Smooth muscle cell of the brain vasculature (primary cell): Measurements from ENCODE around the gene IGF2R.
"Not testable (repeated sequence)": the region's sequence is repeated elsewhere in the genome, so short reads cannot be mapped to it uniquely, and the experiment has no call there.

ENCODE experiments used
- DNase-seq: peaks from one replicate; pipeline ENCODE4 v3.0.0-alpha.2; 2012; ENCODE audit warnings: low read depth, low spot score

The IGF2R gene

DNA sequence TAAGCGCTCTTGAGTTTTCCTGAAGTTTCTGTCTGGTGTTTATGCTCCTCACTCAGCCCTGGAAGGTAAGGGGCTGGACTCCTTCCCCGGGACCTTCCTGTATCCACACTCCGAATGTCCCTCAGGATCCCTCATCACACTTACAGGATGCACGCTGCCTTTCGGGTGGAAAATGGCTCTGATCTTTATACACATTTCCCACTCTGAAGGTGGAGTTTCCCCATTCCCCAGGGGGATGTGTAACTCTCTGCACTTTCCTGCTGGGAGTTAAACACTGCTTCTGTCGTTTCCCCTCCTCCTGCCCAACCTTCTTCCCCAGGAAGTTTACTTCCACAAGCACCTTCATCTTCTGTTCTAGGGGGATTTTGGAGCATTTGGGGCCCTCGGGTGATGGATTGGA is 17.1 kb upstream of the IGF2R start:
- DNase-seq, result no peak

DNA sequence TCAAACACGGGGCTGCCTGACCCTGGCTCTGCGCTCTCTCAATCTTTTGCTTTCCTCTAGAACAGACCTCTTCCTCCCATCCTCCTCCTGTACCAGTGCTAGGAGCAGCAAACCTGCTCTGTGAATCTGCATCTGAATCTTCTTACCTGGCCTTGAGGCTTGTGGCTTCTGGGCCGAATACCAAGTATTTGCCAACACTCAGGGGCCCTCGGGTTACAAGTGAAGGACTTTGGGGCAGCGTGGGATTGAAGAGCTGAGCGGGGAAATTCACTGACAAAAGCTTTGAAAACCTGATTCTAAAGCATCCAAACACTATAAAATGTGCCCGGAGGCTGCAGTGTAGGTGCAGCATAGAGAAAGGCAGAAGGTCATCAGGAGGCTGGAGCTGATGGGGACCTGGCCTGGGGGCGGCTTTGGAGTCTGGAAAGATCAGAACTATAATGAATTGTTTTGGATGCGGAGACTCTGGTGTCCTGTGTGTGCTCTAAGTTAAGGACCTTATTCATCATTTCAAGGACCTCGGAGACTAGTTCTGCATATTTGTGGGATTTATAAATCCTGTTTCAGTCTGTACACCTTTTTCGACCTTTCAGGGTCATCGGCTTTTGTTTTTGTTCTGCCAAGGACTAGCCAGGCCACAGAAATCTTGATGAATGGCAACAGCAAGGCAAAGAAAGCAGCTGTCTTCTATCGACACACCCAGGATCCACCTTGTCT is 16.4 kb upstream of the IGF2R start:
- no peak for DNase-seq

DNA sequence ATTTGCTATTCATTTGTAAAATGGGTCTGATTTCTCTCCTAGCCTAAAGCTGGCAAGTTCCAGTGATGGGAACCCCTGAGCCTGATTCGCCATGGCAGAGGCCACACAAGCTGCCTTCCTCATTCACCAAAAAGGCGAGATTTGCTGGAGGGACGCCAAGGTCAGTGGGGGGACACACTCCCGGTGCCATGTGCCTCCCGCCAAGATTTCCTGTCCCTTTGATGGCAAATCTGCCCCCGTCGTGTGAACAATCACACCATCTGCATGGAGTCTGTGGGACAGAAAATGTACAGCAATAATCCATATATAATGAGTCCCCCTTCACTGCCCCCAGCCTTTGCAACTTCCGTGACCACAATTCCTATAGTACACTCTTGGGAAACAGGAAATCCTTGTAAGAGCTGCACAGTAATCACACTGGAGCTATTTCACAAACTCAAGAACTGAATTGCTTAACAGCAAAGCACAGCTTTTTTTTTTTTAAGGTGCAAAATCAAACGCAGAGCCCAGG is 15.7 kb upstream of the IGF2R start:
- no peak for DNase-seq

DNA sequence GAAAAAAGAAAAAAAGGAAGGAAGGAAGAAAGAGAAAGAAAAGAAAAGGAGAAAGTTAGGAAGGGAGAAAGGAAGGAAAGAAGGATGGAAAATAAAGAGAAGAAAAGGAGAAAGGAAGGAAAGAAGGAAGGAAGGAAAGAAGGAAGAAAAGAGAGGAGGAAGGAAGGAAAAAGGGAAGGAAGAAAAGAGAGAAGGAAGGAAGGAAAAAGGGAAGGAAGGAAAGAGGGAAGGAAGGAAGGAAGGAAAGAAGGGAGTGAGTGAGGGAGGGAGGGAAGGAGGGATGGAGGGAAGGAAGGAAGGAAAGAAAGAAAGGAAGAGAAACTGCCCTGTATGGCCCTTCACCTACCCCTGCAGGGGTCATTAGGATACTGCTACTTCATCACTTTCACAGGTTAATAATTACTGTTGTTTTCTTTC is 12.9 kb upstream of the IGF2R start:
- DNase-seq, result no peak

DNA sequence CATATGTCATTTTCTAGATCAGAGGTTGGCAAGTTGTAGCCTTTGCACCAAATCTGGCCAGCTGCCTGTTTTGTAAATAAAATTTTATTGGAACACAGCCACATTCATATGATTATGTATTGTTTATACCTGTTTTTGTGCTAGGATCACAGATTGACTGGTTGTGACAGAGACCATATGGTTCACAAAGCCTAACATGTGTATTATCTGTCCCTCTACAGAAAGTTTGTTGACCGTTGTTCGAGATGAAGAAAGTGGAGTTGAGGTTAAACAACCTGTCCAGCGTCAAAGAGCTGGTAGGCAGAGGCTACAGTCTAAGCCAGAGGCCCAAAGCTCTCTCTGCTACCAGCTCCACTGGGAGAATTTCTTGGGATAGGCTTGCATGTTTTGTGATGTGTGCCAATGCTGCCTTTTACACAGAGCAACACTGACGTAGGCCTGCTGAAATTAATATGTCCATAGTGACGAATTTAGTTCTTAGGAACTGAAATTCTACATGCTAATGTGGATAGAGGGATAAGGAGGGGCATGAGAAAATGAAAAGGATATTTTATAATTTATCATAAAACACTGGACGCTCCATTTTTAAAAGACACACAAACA is 11.7 kb upstream of the IGF2R start:
- no peak for DNase-seq

DNA sequence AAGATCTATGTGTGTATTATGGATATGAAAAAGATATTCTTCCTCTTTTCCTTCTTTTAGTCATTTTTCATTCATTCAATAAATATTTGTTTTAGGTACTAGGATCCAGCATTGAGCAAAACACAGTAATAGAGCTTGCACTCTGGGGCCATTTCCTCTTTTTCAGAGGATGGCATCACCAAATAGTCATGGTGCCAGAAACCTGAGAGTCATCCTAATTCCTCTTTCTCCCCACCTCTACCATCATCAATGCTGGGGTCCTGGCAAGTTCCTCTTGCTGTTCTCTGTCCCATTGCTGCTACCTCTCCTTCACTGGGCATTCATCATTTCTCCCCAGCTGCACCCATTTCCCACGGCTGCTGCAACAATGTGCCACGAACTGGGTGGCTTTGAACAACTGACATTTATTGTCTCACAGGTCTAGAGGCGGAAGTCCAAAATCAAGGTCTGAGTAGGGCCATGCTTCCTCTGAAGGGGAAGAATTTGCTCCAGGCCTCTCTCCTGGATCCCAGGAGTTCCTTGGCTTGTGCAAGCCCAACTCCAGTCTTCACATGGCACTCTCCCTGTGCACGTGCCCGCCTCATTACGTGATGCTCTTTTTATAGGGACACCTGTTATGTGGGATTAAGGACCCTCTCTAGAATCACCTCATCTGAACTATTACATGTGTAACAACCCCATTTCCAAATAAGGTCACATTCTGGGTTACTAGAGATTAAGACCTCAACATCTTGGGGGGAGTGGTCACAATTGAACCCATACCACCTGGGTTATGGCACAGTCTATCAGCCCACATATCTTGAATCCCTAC is 9.5 kb upstream of the IGF2R start:
- DNase-seq, result no peak

DNA sequence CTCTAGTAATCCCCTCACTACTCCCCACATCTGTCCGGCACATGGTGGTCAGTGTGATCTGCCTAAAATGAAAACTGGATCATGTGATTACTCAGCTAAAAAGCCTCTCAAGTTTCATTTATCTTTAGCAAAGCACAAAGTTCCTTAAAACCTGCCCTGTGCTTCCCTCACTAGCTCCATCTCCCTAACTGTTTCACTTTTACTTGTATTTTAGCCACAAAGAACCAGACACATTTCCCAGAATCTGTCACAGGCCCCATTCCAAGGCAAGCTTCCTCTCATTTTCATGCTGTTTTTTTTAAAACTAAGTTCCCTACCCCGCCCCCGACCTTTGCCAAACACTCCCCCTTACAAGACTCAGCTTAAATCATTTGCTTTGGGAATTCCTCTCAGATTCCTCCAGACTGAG is 8.9 kb upstream of the IGF2R start:
- DNase-seq, result no peak

DNA sequence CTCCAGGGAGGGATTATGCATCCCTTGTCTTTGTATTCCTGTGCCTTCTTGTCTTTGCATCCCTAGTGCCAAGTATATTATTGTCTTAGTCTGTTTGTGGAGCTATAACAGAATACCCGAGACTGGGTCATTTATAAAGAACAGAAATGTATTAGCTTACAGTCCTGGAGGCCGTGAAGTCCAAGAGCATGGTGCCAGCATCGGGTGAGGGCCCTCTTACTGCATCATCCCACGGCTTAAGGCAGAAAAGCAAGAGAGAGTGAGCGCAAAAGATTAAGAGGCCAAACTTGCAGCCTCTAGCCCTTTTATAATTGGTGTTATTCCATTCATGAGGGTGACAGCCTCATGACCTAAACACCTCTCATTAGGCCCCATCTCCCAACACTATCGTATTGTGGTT is 8.4 kb upstream of the IGF2R start:
- no peak for DNase-seq

DNA sequence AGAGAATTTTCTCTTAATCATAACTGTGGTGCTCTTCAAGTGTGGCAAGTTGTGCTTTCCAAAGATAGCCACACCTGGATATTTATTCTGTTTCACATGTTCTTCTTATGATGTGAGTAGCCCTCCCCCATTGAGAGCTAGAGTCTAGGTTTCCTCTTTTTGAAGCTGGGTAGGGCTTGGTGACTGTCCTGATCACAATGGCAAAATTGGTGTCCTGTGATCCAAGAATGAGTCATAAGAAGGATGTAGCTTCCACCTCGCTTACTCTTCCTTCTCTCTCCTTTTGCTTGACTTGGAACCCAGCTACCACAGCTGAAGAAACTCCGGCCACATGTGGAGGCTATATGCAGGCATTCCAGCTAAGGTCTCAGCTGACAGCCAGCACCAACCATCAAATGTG is 7.4 kb upstream of the IGF2R start:
- no peak for DNase-seq

DNA sequence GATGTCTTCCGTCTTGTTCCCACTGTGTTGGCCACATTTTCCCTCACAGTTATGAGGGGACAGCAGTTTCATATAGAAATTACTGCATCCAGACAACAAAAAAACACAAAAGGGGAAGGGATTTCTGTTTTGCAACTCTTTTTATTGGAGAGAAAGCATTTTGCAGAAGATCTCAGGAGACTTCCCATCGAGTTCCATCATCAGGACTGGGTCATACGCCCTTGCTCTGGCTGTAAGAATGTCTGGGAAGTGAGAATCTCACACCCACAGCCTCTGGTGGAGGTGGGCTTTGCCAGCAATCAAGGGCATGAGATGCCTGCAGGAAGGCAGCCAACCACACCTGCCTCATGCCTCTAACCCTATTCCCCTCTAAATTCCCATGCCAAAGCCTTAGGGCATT is 5.8 kb upstream of the IGF2R start:
- no peak for DNase-seq

DNA sequence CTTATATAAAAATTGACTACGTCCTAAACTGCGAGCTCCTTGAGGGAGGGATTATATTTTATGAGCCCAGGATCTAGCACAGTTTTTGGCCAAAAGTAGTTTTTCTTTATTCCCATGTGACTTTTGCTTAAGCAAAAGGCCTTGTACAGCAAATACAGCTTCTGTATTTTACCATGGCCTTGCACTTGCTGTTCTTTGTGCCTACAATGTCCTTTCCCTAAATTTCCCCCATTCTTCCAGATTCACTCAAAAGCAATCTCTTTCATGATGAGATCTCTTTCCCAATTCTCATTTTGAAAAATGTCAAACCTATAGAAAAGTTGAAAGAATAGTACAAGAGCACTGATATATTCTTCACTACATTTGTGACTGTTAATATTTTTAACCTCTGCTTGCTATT is 4.8 kb upstream of the IGF2R start:
- DNase-seq, result no peak

DNA sequence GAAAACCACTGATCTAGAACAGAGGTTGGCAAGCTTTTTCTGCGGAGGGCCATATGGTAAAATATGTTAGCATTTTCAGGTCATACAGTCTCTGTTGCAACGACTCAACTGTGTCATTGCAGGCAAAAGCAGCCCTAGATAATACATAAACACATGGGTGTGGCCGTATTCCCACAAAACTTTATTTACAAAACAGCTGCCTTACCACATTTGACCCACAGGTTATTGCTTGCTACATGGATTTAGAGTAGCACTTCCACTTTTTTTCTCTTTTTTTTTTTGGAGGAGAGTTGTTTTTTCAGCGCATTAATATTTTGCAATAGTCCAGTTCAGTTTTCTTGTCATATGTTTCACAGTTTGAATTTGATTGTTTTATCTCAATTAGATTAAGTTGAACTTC is 2.5 kb upstream of the IGF2R start:
- no peak for DNase-seq

DNA sequence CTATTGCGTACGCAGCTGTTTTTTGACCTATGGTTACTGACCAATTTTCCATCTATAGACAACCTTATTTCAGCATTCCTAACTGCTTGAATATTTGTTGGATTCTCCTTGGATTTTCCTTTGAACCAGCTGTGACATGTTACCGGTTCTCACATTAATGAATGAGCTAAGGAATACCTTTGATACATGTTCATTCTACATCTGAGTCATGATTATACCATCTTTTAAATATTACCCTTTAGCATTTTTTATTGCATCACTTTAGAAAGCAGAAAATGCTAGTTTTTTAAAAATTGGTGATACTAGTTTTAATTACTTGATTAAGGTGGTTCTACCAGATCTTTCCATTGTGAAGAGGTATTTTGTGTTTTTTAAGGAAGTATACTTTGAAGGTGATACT is 1.9 kb upstream of the IGF2R start:
- DNase-seq, result no peak

DNA sequence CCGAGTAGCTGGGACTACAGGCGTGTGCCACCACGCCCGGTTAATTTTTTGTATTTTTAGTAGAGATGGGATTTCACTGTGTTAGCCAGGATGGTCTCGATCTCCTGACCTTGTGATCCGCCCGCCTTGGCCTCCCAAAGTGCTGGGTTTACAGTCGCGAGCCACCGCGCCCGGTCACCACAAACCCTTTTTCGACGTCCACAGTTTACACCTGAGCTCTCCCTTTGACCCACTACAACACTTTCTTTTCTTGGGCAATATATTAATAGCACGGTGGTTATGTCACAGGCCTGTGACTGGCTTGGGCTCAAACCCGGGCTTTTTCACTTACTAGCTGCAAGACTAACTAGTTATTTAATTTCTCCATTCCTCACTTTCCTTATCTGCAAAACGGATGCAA is 1.3 kb upstream of the IGF2R start:
- not testable (repeated sequence) for DNase-seq

DNA sequence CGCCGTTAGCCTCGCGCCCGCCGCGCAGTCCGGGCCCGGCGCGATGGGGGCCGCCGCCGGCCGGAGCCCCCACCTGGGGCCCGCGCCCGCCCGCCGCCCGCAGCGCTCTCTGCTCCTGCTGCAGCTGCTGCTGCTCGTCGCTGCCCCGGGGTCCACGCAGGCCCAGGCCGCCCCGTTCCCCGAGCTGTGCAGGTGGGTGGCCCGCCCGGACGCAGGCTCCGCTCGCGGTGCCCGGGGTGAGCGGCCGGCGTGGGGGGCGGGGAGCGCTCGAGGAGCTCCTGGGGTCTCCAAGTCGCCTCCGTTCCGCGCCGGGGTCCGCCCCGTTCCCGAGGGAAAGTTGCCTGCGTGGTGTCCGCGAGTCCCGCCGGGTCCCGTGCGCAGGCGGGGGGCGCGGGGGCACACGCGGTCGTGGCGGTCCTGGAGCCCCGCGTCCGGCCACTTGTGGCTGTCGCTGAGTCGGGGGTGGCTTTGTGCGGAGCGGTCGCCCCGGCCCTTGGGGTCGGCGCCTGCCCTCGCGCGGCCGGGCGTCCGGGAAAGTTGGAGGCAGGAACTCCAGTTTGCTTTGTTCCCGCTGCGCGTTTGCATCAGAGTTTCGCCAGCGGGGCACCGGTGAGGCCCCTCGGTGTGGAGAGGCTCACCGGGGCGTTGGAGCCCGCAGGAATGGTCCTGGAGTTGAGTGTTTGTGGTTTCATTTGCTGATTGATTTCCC is 476 bp downstream of the IGF2R start:
- DNase-seq, result no peak

DNA sequence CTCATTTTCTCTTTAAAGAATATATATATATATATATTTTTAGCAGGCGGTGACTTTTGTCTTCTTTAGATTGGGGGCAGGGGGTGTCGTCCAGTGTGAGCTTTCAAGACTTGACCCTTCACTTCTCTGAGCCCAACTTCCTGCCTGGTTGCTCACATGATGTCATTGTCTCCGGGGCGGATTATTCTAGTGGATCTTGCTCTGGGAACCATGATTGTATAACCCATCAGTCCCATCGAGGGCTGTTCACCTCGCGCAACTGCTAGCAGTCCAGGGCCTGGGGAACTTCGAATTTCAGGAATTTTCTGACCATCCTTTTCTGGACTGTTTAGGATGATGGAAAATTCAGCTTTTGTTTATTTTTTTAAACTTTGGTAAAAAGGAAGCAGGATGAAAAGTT is 1.0 kb downstream of the IGF2R start:
- DNase-seq, result peak; percentile 73

DNA sequence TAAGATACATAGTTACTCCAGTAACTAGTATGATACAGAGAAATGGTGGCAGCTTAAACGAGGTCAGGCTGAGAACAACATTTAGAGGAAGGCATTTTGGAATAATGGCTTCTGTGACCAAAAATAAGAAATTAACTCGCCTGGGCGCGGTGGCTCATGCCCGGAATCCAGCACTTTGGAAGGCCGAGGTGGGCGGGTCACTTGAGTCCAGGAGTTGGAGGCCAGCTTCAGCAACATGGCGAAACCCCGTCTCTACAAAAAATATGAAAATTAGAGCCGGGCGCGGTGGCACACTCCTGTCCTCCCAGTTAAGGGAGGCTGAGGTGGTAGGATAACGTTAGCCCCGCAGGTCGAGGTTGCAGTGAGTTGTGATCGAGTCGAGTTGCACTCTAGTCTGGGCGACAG is 1.8 kb downstream of the IGF2R start:
- DNase-seq, result no peak

DNA sequence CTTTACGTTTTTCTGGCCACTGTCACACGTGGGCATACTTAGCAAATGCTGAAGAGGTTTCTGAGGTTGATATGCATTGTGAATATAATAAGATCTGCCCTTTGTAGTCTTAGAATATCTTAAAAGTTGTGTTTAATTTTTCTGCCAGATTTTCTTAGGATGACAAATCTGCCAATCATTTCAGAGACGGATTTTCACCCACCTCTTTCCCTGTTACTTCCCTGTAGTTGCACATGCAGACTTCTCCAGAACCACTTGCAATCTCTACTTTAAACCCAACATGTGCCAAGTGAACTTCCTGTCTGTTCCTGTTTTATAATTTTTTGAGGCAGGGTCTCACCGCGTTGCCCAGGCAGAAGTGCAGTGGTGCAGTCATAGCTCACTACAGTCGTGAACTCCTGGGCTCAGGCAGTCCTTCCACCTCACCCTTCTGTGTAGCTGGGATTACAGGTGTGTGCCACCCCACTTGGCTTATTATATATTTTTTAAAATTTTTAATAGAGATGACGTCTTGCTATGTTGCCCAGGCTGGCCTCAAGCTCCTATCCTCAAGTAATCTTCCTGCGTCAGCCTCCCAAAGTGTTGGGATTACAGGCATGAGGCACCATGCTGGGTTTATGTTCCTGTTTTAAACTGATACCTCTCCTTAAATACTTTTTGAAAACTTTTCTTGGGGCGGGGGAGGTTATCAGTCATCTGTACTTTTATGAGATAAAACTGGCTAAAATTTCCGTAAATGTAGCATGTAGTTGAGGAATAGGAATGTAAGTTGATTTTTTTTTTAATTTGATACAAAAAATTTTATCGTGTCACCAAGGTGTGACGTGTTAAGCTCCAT is 2.7 kb downstream of the IGF2R start:
- DNase-seq, result no peak

DNA sequence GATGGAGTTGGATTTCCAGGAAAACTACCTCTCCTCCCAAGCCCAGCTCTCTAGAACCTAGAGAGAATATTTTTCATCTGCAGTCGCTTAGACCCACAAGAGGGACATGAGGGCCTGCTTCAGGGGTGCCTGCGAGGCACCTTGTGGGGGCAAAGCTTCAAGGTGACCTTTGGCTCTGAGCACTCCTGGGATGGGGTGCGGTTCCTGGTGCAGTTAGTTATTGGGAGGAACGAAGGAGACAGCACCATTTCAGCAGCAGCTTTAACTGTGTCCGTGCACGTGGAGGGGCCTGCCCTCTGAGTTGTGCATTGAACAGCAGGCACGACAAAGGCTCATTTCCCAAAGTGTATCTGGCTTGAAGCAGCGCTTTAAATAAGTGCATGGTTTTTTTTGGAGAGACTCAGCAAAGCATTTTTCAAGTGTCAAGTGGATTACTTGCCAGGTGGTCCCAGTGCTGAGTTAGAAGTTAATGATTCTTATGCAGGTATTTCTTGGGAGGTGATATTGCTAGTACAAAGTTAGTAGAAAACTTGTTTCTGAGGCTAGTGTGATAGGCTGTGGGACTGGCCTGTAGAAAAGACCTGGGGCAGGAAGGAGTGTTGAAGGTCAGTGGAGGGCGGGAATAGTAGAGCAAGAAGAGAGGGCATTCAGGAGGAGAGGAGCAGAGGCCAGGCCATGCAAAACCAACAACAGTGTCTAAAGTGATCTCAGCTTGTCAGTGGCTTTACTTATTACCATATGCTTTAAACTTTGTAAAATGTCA is 3.8 kb downstream of the IGF2R start:
- DNase-seq, result no peak

DNA sequence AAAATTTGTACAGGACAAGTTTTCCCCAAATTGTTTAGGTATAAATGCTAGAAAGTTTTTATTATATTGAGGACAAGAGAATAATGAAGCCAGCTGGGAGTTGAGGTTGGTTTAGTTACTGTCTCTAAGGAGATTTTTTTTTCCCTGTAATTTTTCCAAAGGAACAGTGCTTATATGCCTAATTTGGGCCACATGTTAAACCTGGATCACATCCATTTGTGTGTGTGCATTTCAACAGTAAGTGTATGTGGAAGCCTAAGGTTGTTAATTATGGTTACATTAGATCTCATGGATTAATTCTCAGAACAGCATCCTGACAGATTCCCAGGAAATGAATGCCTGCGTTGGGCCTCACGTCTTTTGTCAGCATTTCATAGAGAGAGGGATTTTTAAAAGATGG is 4.5 kb downstream of the IGF2R start:
- DNase-seq, result no peak
